ENCODE data around the gene ADAMTSL5.

- no peak for TF ChIP-seq POLR2AphosphoS5 (IDR thresholded peaks at IDR 0.05; ENCODE audit: low read depth, low read length)
- TF ChIP-seq TAF1 (IDR thresholded peaks at IDR 0.05; ENCODE audit: low read depth, low read length): no peak
- no peak for TF ChIP-seq POLR2A (IDR thresholded peaks at IDR 0.05; ENCODE audit: low read depth, low read length)
These were observed 4.3 kb downstream of the ADAMTSL5 start for GRCh38 chr19:1508507-1508856.
